ENCODE results near the gene BCKDHA.

The BCKDHA gene

DNA sequence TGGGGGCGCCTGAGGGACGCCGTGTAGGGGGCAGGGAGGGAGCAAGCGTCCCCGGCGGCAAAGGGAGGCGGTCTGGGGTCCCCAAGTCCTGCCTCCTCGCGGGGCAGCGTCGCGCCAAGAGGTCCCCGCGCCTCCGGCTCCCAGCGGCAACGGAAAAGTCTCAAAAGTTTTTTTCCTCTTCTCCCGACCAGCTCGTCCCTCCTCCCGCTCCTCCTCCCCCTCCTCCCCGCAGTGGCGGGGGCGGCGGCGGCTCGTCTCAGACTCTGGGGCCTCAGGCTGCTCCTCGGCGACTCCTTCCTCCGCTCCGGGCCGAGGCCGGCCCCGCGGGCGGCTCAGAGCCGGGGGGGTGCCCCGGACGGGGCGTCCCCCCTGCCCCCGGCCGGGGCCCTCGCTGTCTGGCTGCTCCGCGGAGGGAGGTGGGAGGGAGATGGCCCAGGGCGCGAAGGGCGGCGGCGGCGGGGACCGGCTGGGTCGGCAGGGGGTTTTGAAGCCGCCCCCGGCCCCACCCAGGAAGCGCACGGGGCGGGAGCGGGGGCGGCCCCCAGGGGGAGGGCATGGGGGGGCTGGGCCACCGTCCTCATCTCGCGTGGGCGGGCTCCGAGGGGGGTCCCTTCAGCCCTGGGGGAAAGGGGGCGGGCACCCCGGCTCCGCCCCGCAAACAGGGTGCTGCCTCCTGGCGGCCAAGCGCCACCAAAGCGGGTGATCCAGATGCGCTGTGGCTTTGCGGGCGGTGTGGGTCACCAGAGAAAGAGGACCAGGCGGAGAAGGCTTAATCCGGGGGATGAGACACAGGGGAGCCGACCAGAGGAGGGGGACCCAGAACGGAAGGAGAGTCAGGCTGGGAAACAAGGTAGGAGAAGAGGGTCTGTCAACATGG, 43.9 kb upstream of the BCKDHA start, which contains the start of gene TGFB1:
Gene TGFB1, minus strand, starts transcription at position 457 of the 877 bp plus-strand sequence. CDS start 878 bp downstream, outside the sequence.
- POLR2A ChIA-PET (ENCODE audit: low non-redundant PET): no interaction called here
- TF ChIP-seq, protein P1, sequence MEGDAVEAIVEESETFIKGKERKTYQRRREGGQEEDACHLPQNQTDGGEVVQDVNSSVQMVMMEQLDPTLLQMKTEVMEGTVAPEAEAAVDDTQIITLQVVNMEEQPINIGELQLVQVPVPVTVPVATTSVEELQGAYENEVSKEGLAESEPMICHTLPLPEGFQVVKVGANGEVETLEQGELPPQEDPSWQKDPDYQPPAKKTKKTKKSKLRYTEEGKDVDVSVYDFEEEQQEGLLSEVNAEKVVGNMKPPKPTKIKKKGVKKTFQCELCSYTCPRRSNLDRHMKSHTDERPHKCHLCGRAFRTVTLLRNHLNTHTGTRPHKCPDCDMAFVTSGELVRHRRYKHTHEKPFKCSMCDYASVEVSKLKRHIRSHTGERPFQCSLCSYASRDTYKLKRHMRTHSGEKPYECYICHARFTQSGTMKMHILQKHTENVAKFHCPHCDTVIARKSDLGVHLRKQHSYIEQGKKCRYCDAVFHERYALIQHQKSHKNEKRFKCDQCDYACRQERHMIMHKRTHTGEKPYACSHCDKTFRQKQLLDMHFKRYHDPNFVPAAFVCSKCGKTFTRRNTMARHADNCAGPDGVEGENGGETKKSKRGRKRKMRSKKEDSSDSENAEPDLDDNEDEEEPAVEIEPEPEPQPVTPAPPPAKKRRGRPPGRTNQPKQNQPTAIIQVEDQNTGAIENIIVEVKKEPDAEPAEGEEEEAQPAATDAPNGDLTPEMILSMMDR (conservative IDR thresholded peaks at IDR 0.05; ENCODE audit: low read depth): peak; percentile 88
- CTCF ChIA-PET: interaction anchor here (2.3 kb wide), 1 partner anchor 150 kb away, joined by 6 read pairs; no protein-coding TSS in a partner anchor
- peak within 1 kb of the TSS; percentile 84 for H3K27ac ChIP-seq
- peak; percentile 88 for DNase-seq (ENCODE audit: low spot score)

DNA sequence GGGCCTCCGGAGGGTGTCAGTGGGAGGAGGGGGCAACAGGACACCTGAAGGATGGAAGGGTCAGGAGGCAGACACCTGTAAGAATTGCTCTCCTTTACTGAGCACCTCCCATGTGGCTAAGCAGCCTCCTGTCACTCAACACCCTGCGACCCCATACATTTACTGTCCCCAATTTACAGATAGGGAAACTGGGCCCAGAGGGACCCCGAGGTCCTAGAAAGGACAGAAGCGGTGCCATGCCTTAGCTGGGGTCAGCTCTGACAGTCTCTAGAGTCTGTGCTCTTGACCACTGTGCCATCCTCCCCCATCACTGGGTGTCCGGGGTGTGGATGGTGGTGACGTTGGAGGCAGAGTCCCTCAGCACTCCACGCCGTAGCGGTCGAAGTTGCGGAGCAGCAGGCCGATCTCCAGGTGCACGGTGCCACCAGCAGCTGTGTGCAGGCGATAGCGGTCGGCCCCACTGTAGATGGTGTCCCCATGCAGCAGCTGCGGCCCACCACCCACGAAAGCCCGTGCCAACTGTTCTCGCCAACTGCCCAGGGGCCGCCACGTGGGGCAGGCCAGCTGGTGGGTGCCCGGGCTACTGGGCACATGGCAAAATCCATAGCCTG, 43.2 kb upstream of the BCKDHA start:
- ChIA-PET CTCF (interaction anchor here (0.6 to 1.5 kb wide), 3 partner anchors 26 to 196 kb away, joined by 3 to 5 read pairs (median 4); no protein-coding TSS in a partner anchor), POLR2A (ENCODE audit: low non-redundant PET) (interaction anchor here (1.4 kb wide), 1 partner anchor 10 kb away, joined by 4 read pairs; no protein-coding TSS in a partner anchor)
- TF ChIP-seq, protein P1 (conservative IDR thresholded peaks at IDR 0.05; ENCODE audit: low read depth): peak; percentile 58
- H3K27ac ChIP-seq: peak overlapping the region; percentile 84
- no peak for DNase-seq (ENCODE audit: low spot score)

DNA sequence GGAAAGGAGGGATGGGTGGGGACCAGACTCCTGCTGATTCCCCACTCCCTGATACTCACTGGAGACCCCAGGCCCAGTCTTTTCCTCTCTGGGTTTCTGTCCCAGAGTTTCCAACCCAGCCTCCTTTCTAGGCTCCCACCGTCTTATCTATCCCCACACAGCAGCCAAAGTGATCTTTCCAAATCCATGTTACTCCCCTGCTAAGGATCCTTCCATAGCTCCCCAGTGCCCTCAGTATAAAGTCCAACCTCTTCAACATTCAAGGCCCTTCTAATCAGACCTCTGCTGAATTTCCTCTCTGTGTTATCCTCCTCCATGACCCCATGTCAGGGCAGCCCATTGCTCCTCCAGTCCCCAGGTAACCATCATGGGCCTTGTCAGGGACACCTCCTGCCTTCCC, 42.6 kb upstream of the BCKDHA start:
- DNase-seq (ENCODE audit: low spot score): no peak
- CTCF ChIA-PET: interaction anchor here (0.6 to 1.5 kb wide), 5 partner anchors 12 to 197 kb away, joined by 3 to 5 read pairs (median 3); partner anchors contain the start of gene DMAC2
- TF ChIP-seq, protein P1 (conservative IDR thresholded peaks at IDR 0.05; ENCODE audit: low read depth): no peak
- H3K27ac ChIP-seq: peak overlapping the region; percentile 84
- POLR2A ChIA-PET (ENCODE audit: low non-redundant PET): interaction anchor here (1.4 kb wide), 1 partner anchor 9 kb away, joined by 4 read pairs; no protein-coding TSS in a partner anchor

DNA sequence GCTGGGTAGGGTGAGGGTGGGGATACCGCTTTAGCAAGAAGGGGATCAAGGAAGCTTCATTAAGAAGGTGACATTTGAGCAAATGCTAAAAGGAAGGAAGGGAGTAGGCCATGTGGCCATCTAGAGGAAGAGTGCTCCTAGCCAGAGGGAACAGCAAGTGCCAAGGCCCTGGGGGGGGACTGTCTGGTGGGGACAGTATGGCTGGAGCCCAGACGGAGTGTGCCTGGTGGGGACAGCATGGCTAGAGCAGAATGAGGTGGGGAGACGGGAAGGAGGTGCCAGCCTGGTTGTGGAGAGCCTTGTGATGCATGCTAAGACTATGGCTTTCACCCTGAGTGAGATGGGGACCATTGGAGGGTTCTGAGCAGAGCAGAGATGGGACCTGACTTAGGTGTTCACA, 41.8 kb upstream of the BCKDHA start:
- DNase-seq (ENCODE audit: low spot score): no peak
- peak overlapping the region; percentile 84 for H3K27ac ChIP-seq
- TF ChIP-seq, protein P1 (conservative IDR thresholded peaks at IDR 0.05; ENCODE audit: low read depth): no peak
- CTCF ChIA-PET: interaction anchor here (0.6 to 1.5 kb wide), 4 partner anchors 10 to 84 kb away, joined by 3 to 5 read pairs (median 4); partner anchors contain the start of gene DMAC2
- POLR2A ChIA-PET (ENCODE audit: low non-redundant PET): interaction anchor here (0.5 to 1.4 kb wide), 2 partner anchors 9 to 364 kb away, joined by 3 to 4 read pairs; no protein-coding TSS in a partner anchor

DNA sequence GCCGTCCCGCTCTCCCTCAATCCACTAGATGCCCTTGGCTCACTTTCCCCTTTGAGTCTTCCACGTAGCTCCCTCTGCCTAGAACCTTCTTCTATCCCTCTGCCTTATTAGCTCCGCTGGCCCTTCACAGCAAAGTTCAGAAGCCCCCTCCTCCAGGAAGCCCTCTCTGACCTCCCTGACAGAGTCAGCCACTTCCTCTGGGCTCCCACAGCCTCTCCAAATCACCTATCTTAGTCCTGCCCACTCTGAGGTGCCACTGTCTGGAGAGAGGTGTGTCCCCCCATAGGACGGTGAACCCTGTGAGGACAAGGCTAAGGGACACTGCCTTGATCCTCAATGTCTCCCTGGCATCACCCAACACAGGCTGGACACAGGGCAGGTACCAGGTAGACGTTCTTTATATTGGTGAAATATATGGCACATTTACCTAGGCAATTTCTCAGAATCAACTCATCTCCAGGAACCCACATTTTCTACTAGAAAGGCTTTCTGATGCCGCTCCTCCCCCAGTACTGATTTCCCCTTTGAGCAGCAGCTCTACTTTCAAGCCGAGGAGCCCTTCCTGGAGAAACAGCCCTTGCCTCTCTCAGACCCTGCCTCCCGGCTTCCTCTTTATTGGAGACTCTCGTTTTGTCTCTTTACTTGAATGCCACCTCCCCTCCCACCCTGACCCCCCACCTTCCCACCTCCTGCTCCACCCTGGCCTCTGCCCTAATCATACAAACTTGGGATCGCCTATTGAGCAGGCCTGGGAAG, 40.5 kb upstream of the BCKDHA start:
- no peak for DNase-seq (ENCODE audit: low spot score)
- peak overlapping the region; percentile 84 for H3K27ac ChIP-seq
- TF ChIP-seq, protein P1 (conservative IDR thresholded peaks at IDR 0.05; ENCODE audit: low read depth): no peak
- ChIA-PET CTCF (interaction anchor here (0.5 to 1.4 kb wide), 2 partner anchors 9 to 196 kb away, joined by 3 to 5 read pairs; no protein-coding TSS in a partner anchor), POLR2A (ENCODE audit: low non-redundant PET) (no interaction called here)
